NCI-H774 (cell line): Measurements from ENCODE around the gene USP24.
"Not testable (repeated sequence)": the region's sequence is repeated elsewhere in the genome, so short reads cannot be mapped to it uniquely, and the experiment has no call there.

Experiments used
- DNase-seq: peaks from one replicate; lab custom pipeline; 2025; lab: John Stamatoyannopoulos, UW

Gene USP24

DNA sequence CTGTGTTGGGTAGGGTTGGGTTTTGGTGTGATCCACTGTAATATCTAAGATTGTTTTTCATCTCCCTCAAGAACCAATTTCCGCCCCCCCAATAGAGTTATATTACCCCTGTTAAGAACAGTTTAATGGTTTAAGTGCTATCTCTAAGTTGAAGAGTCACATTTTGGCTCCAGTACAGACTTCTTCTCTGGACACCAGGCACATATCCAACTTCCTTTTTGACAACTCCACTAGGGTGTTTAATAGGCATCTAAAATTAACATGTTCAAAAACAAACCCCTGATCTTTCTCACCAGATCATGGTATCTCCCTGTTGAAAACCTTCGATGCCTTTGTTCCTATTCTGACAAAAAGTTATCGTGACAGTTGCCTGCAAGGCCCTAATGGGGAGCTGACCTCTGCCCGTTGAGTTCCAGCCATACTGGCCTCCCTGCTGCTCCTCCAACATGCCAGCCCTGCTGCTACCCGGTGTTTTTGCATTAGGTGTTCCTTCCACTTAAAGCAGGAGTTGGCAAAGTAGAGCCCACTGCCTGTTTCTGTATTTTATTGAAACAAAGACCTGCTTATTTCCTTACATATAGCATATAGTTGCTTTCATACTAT is 18.6 kb downstream of the USP24 start:
- no peak for DNase-seq

DNA sequence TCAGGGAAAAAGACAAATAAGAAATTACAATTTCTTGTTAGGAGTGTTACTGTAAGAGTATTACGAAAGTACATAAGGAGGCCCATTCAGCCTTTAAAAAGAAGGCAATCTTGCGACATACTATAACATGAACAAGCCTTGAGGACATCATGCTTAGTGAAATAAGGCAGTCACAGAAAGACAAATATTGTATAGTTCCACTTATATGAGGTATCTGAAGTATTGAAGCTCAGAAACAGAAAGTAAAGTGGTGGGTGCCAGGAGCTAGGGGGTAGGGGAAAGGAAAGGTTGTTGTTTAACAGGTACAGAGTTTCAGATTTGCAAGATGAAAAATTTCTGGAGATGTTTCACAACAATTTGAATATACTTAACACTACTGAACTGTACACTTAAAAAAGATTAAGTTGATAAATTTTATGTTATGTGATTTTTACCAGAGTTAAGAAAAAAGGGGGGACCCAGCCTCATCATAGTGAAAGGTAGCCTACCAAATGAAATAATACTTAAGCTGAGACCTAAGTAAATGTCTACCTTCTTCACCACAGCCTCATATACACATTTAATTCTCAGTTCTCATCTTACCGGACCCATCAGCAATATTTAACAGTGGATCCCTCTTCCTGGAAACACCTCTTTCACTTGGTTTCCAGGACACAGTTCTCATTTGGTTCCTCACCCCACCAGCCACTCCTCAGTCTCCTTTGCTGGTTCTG is 19.5 kb downstream of the USP24 start:
- no peak for DNase-seq

DNA sequence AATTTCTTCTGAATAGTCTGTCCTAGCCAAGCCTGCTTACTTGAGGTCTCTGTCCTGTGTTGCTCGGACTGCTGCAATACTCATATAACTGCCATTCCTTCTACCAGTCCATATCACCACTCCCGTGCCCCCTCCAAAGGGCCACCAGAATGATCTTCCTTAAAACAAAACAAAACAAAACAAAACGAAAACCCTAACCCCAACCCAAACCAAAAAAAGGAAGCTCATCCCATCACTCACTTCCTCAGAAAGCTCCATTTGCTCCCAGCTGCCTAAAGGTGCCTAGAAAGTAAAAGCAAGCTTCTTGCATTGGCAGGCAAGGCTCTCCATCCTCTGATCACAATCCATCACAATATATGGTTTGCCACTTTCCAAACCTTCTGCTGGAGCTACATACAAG is 20.3 kb downstream of the USP24 start:
- DNase-seq, result no peak

GRCh38 chr1:55192093-55192492 is 23.1 kb downstream of the USP24 start:
- DNase-seq, result peak; percentile 55

- DNase-seq, result not testable (repeated sequence)
Measured at GRCh38 chr1:55191219-55191952, 23.8 kb downstream of the USP24 start.

DNA sequence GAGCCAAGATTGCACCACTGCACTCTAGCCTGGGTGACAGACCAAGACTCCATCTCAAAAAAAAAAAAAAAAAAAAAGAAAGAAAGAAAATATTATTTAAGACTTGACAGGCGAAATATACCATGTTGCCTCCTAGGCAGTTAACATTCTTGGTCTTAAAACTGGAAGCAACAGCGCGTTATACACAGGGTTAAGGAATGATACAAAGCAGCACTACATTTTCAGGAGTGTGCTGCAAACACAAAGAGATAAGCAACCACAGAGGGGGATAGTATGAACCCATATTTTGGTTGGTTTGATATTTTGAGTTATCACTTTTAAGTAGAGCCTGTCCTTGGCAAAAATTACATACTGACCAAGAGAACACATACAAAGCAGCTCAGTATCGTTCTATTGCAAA is 25.1 kb downstream of the USP24 start:
- DNase-seq, result no peak

- DNase-seq, result no peak
Measured at GRCh38 chr1:55188909-55189308, 26.3 kb downstream of the USP24 start.

DNA sequence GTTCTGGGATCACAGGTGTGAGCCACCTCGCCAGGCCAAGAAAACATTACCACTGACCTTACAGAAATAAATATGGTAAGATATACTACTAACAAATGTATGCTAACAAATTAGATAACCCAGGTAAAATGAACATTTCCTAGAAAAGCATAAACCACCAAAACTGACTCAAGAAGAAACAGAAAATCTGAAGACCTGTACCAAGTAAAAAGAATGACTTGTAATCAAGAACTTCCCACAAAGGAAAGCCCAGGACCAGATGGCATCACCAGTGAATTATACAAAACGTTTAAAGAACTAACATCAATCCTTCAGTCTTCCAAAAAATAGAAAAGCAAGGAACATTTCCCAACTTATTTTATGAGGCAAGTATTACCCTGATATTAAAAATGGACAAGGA is 29.3 kb downstream of the USP24 start:
- DNase-seq, result no peak

DNA sequence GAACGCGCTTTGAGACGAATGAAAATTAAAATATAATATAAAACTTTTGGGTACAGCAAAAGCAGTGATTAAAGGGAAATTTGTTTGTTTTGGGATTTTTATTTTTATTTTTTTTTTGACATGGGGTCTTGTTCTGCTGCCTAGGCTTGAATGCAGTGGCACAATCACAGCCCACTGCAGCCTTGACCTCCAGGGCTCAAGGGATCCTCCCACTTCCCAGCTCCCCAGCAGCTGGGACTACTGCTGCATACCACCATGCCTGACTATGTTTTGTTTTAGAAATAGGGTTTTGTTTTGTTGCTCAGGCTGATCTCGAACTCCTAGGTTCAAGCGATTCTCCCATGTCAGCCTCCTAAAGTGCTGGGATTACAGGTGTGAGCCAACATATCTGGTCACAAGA is 30.3 kb downstream of the USP24 start:
- DNase-seq, result no peak

DNA sequence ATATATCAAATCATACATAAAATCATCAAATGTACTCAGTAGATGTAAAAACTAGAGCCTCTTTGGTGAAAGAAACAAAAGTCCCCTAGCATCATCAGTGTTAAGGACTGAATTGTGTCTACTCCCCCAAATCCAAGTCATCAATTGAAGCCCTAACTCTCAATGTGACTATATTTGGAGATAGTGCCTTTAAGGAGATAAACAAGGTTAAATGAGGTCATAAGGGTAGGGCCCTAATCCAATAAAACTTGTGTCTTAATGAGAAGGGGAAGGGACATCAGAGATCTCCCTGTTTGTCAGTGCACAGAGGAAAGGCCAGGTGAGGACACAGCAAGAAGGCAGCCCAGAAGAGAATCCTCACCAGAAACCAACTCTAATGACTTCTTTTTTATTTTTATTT is 33.5 kb downstream of the USP24 start:
- no peak for DNase-seq

- DNase-seq, result no peak
Measured at GRCh38 chr1:55180075-55180670, 35.0 kb downstream of the USP24 start.

DNA sequence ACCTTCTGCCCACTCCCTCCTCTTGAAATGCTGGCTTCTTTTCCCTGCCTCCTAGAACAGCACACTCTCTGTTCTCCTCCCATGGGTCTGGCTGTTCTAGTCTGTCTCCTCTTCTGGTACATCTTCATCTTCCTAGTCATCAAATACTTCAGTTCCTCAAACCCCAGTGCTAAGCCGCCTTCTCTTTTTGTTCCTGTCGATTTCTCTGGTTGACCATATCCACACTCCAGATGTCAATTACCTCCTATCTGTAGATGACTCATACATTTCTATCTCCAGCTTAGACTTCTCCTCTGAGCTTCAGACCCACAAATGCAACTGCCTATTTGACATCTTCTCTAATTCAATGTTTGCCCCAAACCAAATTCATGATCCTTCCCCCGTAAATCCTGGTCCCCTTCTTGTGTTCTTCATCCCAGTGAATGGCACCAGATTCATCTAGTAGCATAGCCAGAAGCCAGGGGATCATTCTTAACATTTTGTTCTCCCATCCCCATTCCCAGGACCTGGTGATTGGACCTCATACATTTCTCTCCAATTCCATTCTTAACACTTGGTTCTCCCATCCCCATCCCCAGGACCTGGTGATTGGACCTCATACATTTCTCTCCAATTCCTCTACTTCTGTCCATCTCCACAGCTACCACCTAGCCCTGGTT is 35.9 kb downstream of the USP24 start:
- DNase-seq, result no peak

DNA sequence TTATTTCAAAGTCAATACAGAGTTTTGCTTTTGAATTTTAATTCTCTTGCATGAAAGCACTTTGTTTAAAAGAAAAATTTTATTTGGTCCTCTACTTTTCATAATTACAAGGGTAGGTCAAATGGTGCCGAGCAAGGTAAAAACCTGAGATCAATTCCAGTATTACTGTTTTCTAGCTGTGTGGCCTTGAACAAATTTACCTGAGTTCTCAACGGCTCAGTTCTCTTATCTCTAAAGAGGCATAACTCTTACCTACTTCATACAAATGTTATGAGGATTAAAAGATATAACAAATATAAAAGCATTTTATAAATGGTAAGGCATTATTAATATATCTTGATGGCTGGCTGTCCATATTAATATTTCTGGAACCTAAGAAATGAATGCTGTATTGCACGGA is 42.5 kb downstream of the USP24 start:
- no peak for DNase-seq

DNA sequence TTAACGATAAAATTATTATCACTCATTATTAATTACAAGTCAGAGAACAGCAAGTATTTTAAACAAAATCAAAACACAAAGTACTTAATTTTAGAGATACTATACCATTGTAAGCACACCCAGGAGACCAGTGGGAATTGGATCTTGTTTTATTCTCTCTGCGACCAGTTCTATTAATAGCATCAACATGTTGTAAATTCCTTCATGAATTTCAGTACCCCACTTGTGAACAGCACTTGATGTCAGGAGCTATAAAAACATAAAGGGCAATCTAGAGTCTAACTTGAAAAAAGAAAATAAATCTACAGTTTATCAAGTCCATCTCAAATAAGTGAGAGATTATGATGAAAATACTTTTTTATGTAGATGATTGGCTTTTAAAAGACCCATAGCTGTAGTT is 42.9 kb downstream of the USP24 start:
- DNase-seq, result no peak

GRCh38 chr1:55171694-55172093 is 43.5 kb downstream of the USP24 start:
- no peak for DNase-seq

GRCh38 chr1:55170426-55170825 is 44.7 kb downstream of the USP24 start:
- DNase-seq, result no peak

GRCh38 chr1:55169126-55169525 is 46.0 kb downstream of the USP24 start:
- DNase-seq, result no peak

DNA sequence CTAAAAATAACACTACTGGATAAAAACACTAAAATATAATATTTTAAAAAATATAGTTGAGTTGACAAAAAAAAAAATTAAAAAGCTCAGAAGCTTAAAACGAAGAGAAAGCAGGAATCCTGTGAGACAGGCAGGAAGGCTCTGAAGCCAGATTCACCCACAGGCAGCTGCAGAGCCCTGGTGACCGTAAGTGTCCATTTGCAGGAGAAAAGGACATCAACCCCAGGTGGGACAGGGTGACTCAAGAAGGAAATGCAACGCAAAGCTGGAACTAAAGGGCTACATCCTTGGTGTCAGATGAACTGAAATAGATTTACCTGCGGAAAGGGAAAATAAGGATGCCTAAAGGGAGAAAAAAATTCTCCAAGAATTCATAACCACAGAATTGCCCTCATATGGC is 46.8 kb downstream of the USP24 start:
- no peak for DNase-seq

- no peak for DNase-seq
Measured at GRCh38 chr1:55167224-55167871, 47.8 kb downstream of the USP24 start.

- no peak for DNase-seq
Measured at GRCh38 chr1:55164906-55165305, 50.3 kb downstream of the USP24 start.

GRCh38 chr1:55159571-55159970 is 55.6 kb downstream of the USP24 start:
- DNase-seq, result no peak

GRCh38 chr1:55156608-55157007 is 58.6 kb downstream of the USP24 start:
- no peak for DNase-seq
